HG02981 (cell line): ENCODE measurements around the gene C8G.

Experiments used
- ATAC-seq: cut with Tn5 transposase; IDR thresholded peaks from one replicate; pipeline ENCODE4 v1.9.1; 2021; ENCODE audit warnings: mild to moderate bottlenecking, moderate library complexity; ENCODE audit not compliant: unreplicated experiment

C8G gene

DNA sequence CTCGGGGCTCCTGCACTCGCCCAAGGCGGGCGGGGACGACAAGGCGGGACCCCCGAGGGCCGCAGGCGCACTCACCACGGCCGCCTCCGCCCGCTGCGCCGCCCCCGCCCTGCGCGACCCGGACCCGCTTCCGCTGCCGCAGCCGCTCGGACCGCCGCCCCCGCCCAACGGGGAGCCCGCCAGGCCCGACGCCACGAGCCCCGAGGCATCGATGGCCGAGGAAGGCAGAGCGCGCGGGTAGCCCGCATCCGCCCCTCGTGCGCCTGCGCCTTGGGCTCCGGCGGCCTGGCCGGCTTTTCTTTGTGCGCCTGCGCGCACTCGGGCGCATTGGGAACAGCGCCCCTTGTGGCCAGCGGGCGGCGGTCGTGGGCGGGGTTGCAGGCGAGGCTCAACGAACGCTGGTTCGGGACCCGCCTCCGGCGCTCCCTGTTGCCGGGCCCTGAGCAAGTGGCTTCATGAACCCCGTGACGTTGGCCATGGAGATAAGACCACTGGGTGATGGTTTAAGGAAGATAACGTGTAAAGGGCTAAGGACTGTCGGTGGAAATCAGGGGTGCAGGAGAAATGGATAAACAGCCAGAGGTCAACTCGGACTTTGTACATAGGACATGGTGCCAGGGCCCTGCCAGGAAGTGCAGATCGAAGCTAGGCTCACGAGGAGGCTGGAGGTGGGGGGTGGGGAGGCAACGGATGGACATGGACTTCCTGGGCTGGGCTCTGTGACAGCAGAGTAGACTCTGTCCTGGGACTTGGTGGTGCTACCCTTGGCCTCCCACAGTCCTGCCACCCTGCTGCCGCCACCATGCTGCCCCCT lies at the start of gene C8G, which contains the start of gene FBXW5:
TSS of gene C8G (plus strand) at position 725 of the 814 bp plus-strand sequence. CDS start at position 803, 78 bp downstream.
TSS of gene FBXW5 (minus strand) at position 220 of the 814 bp plus-strand sequence. CDS start 655 bp downstream, outside the sequence.
- ATAC-seq: peak; percentile 68

DNA sequence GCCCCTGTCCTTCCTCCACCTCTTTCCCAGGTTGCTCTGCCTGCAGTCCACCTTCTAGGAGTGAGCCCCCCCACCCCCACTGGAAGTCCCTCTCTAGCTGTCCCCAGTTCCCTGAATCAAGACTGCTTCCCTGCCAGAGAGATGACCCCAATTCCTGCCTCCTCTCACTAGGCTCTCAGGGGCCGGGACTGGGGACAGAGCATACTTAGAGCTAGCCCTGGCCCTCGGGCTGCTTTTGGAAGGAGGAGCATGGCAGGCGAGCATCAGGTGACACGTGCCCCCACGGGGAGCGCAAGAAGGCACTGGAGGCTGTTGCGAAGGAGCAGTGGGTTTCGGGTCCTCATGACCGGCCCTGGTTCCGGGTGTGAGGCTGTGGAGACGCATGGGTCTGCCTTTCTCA lies 49.0 kb upstream of the C8G start:
- no peak for ATAC-seq

DNA sequence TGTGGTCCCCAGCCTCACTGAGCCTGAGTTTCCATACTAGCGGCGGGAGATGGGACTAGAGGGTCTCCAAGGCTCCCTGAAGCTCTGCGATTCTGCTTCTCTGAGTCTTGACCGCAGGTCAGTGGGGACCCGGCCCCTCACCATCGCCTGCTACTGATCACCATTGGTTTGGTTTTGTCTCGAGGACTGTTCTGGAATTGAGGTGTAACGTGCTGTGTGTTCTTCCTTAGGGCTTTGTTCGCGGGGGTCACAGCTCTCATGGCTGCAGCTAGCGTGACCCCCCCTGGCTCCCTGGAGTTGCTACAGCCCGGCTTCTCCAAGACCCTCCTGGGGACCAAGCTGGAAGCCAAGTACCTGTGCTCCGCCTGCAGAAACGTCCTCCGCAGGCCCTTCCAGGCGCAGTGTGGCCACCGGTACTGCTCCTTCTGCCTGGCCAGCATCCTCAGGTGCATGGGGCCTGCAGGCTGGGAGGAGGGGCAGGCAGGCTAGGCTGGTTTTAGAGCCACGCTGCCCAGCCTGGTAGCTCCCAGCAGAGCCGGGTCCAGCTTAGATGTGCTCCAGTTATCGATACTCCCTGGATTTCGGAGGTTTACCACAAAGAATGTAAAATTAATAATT lies 46.5 kb upstream of the C8G start:
- ATAC-seq: no peak

DNA sequence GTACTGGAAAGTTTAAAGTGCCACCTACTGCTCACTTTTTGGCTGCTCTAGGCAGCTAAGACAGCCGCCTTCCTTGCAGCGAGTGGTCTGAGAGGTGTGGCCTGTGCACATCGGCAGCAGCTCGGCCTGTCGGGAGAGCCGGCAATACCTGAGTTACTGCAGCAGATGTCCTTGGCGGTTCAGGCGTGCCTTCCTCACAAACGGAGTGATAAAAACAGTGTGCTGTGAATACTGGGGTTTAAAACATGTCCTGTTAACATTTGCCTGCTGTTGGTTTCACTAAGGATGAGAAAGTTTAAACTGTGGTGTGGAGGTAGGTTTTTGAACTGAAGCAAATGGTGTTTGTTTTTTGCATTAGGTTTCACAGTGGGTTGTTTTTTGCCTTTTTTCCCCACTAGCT lies 45.8 kb upstream of the C8G start:
- no peak for ATAC-seq

DNA sequence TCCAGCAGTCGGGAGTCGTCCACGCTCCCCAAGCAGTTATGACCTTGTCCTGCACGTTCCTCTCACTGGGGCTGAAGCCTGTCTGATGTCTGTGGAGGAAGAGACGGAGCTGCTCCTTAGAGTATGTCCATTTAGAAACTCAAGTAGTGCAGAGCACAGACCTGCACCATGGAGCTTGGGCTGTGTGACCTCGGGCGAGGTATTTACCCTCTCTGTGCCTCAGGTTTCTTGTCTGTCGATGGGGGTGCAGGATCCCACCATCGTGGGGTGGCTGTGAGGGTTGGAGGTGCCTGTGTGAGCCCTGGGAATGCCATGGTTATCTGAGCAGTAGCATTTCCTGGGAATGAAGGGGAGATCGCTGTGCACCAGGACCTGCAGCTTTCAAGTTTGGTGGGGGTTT lies 44.5 kb upstream of the C8G start:
- no peak for ATAC-seq

DNA sequence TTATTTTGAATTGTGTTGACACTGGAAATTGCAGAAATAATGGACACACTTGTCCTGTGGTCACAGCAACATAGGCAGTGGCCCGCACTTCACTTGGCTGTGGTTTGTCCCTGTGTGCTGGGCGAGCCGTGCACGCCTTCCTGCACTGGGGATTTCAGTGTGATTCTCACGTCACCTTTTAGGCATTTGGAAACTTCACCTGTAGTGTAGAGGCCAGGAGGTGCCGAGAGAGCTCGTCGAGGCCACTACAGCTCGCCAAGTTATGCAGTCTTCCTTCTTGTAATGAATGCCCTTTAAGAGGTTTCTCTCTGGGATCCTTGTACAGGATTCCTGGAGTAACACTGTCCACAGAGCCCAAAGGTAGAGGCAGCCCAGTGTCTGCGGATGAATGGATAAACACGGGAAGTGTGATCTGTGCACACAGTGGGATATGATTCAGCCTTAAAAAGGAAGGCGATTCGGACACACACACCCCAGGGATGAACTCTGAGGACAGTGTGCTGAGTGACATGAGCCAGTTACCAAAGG lies 44.0 kb upstream of the C8G start:
- ATAC-seq: no peak

DNA sequence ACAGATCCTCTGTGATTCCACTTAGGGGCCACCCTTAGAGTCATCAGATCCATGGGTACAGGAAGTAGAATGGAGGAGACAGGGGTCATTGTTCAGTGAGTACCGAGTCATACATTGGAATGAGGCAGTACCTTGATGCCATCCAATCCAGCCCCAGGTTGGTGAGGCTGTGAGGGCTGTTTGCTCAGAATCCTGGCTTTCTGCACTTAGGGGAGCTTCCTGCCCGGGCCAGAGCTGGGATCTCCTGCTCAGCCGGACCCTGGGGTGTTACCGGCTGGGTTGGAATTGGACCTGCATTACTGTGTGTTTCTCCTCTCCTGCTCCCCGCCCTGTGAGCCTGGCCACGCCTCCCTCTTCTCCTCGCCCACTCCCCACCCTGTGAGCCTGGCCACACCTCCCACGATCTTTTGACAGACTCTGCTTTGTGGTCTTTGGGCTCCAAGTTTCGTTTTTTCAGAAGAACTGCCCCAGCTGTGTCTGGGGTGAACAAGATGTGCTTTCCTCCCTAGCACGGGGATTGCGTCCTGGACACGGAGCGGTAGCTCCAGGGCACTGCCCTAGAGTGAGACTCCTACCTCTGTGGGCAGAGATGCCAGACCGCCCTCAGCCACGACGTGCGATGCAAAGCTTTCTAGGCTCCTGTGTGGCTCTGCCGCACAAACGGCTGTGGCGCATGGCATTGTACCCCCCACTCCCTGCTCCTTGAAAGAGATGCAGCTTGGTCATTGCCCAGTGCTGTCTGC lies 43.4 kb upstream of the C8G start:
- peak; percentile 33 for ATAC-seq

DNA sequence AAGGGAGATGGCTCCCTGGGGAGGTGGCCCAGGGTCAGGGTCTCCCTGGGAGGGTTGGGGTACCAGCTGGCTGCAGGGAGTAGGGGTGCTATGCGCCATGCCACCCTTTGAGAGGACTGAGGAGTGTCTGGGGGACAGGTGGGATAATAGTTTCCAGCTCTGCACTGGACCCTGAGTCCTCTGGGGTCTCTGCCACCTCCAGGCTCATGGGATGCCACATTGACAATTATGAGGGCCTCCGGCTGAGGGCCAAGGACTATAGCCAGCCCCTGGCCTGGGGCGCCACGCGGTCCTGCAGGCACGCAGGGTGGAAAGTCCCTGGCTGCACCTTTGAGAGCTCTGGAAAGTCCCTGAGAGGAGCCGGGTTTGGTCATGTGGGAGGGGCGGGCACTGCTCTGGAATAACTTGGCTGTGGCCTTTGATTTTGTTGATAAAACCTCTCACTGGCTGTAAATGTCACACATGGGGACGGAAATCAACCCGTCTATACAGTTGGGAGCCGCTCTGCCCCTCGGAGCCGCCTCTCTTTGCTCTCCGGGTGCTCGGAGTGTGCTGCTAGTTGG lies 42.7 kb upstream of the C8G start:
- peak; percentile 63 for ATAC-seq

DNA sequence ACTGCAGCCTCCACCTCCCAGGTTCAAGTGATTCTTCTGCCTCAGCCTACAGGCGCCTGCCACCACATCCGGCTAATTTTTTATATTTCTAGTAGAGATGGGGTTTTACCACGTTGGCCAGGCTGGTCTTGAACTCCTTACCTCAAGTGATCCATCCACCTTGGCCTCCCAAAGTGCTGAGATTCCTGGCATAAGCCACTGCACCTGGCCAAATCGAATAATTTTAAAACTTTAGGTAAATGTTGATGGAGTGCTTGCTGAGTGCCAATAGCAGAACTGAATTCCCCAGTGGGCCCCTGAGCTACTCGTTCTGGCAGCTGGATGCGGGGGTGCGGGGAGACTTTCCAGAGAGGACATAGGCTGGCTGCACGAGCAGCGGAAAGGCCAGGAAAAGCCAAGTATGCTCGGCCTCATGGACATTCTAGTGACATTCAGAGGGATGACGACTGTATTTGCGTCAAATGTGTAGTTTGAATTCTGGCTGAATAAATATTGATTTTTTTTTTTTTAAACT lies 41.9 kb upstream of the C8G start:
- no peak for ATAC-seq

DNA sequence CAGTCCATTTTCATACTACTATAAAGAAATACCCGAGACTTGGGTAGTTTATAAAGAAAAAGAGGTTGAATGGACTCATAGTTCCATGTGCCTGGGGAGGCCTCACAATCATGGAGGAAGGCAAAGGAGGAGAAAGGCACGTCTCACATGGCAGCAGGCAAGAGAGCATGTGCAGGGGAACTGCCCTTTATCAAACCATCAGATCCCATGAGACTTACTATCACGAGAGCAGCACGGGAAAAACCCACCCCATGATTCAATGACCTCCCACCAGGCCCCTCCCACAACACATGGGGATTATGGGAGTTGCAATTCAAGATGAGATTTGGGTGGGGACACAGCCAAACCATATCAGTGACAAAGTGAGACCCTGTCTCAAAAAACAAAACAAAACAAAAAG lies 38.8 kb upstream of the C8G start:
- no peak for ATAC-seq

DNA sequence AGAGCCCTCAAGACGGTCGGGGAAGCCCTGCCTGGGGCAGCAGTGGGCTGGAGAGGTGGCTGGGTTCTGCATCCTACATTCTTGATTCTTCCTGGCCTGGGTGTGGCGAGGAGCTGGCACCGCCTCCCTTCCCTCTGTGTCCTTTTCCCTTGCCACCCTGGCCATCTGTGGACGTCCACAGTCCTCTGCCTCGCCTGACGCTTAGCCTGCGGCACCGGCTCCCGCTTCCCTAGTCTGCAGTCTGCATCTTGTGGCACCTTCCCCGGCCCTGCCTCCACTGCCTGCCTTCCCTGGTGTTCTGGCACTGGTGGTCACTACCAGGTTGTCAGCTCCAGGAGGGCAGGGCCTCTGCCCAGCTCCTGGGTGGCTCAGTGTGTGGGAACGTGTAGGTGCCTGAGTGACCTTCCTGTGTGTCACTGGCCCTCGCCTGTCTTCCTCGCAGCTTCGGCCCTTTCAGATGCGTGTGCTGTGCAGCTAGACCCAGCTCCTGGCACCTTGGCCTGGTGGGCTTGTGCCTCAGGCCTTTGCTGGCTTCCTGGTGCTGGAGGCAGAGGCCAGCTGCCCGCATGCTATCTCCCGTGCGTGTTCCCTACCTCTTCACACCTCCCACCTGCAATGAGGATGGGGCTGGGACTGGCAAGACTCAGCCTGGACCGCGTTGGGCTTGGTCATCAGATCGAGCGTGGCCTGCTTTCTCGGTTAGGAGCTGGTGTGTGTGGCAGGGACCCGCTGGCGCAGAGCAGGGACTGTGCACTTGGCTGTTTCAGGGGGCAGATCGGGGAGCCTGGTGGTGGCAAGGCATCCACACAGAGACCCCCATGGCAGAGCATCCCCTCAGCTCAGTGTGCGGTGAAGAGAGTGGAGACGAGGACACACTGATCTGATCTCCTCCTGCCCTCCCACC lies 37.8 kb upstream of the C8G start:
- ATAC-seq: no peak

DNA sequence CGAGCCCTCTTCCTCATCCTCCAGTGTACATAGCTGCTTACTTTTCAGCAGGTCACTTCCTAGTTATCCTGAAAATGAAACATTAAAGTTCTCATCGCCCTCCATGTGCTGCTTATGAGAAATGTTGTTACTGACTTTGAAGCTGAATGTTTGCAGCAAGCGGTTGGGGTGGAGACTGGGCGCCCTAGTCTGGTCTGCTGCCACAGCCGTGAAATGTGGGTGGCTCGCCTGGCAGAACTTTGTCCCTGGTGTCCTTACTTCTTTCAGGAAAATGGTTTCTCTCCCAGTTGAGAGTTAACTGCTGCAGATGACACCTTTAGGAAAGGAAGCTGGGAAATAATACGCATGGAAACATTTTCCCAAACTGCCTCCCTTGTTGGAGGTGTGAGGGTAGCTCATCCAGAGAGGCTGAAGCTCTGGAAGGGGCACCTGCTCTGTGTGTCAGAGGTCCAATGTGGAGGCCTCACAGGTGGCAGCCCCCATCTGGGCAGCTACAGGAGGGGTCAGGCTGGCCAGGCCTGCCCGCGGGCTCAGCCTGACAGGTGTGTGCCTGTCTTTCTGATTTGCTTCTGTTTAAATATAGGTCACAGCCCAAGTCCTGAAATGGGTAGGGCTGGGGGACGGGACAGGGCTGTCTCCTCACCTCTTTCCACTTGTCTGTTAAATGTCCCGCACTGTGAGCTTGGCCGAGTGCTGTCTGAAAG lies 34.7 kb upstream of the C8G start:
- no peak for ATAC-seq

DNA sequence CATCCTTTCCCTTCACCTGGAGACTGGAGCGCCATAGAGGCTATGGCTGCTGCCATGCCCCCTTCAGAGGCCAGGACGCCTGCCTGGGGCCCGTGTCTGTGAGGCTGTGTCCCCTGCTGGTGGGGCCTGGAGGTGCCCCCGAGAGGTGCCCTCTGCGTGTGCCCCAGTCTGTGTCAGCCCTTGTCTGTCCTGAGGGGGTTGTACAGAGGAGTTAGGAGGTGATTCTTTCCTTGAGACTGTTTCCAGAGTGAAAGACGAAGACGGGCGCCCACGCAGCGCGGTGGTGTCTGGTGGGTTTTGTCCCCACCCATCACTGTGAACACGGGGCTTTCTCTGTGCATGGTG lies 34.2 kb upstream of the C8G start:
- ATAC-seq: no peak

DNA sequence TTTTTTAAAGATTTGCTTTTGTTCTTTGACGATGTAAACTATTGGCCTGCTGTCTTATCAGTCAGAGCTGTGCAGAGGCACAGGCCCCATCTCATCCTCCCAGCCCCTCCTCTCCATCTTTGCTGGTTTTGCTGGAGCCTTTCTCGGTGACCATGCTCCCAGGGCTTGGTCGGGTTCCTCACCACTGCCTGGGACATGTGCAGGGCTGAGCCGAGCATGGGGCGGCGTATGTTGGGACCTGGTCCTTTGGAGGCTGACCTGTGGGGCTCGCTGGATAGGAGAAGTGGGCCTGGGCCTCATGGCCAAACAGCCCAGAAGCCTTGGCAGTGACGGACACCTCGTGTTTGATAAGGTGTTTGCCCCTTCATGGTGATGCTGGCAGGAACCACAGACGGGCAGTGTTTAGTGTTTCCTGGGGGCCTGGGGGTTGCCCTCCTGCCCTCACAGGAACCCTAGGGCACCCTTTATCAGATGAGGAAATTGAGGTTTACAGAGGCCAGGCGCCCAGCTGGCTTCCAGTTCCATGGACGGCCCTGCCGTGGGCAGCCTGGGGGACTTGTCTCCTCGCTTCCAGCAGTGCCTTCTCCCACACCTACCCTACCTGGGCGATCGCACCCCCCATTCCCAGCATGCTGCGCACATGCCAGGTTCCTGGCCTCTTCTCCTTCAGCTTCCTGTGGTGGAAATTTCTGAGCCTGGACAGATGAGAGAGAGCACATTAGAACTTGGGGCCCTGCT lies 31.2 kb upstream of the C8G start:
- no peak for ATAC-seq

DNA sequence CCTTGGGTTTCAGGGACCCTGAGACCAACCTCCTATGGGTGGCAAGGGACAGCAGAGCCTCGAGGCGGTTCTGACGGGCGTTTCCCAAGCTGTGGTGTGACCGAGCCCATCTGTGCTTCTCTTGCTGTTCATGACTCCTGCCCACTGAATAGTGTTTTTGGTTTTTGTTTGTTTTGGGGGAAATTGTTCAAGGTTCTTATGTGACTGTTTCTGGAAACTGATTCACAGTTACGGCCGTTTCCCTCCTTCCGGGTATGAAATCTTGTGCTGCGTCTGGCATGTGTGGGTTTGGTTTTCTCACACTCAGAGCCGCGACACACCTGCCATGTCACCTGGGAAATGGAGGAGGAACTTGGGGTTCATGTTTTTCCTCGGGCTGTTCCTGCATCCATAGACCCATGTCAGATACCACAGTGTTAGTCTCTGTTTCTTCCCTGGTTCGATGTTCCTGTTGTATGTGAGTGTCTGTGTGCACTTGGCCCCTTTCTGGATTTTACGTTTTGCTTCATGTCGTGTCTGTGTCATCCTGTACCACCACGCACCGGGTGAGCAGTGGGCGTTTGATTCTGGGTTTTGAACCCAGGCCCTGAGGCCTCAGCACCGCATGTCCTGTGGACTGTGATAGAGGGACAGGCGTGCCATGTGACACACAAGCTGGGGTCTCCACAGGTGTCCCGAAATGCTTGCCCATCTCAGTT lies 29.3 kb upstream of the C8G start:
- ATAC-seq: no peak

DNA sequence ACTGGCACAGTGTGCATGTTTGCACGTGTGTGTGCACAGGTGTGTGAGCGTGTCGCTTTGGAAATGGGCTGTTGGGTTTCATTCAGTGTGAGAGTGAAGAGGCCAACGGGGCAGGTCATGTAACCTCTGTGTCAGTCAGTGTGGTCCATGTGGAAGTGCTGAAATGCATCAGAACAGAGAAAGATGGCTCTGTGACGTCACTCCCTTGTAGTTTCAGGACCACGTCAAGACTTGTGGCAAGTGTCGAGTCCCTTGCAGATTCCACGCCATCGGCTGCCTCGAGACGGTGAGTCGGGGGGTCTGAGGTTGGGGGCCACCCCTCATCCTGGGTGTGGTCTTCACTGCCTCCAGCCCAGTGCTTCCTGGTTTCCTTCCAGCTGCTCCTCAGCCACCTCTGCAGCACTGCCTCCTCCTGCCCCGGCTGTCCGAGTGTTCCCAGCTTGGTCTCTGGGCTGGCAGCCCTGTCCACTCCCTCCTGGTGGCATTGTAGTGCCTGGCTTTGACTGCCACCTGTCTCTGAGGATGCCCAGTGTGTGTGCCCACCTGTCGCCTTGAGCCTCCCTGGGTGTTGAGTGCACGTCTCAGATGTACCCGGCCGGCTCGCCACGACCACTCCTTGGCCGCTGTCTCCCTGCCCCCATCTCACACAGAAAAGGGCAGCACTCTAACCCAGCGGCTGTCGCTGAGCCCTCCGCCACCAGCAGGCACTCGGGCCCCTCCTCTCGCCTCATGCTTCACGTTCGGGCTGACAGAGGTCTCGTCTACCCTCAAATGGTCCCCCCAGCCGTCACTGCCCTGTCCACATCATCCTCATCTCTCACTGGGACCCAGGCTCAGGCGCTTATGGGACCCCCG lies 28.5 kb upstream of the C8G start:
- no peak for ATAC-seq

DNA sequence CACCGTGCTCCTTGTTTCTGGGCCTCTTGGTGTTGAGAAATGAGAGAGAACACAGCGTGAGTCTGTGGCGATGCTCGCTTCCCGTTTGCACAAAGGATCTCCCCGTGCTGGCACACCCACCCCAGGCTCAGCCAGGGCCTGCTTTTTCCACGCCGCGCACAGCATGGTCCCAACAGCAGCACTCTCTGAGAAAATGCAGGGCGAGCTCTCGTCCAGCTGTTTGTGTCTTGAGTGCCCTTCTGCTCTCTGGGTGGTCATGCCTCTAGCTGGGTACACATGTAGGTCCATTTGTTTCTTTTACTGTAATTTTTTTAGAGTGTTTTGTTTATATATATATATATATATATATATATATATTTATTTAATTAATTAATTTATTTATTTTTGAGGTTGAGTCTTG lies 27.1 kb upstream of the C8G start:
- ATAC-seq: no peak
